Measurements from ENCODE around the gene NIFK.
A peak's percentile ranks its signal among the peaks of the same experiment; 100 is the strongest.

Gene NIFK

GRCh38 chr2:121736462-121737336, at the start of gene NIFK:
Gene NIFK, minus strand, starts transcription at chr2:121736875. Its CDS starts 25 bp downstream, at chr2:121736850.
- peak; percentile 97 for DNase-seq (ENCODE audit: low read depth)

- DNase-seq (ENCODE audit: low read depth), result no peak
Measured at GRCh38 chr2:121783180-121783579, 46.5 kb upstream of the NIFK start.

- DNase-seq (ENCODE audit: low read depth), result no peak
Measured at GRCh38 chr2:121778741-121779487, 42.2 kb upstream of the NIFK start.

- peak; percentile 85 for DNase-seq (ENCODE audit: low read depth)
Measured at GRCh38 chr2:121777699-121778058, 41.0 kb upstream of the NIFK start.

GRCh38 chr2:121776885-121777698, 40.4 kb upstream of the NIFK start:
- no peak for DNase-seq (ENCODE audit: low read depth)

- DNase-seq (ENCODE audit: low read depth), result no peak
Measured at GRCh38 chr2:121776361-121776760, 39.7 kb upstream of the NIFK start.

GRCh38 chr2:121774235-121774634, 37.6 kb upstream of the NIFK start:
- DNase-seq (ENCODE audit: low read depth), result no peak

- no peak for DNase-seq (ENCODE audit: low read depth)
Measured at GRCh38 chr2:121771976-121772742, 35.5 kb upstream of the NIFK start.

GRCh38 chr2:121768143-121768755, 31.6 kb upstream of the NIFK start:
- DNase-seq (ENCODE audit: low read depth), result no peak

GRCh38 chr2:121766624-121767023, 29.9 kb upstream of the NIFK start:
- DNase-seq (ENCODE audit: low read depth), result no peak

- DNase-seq (ENCODE audit: low read depth), result no peak
Measured at GRCh38 chr2:121764681-121765228, 28.1 kb upstream of the NIFK start.

GRCh38 chr2:121755237-121756111, 18.8 kb upstream of the NIFK start, which contains the start of gene TSN:
Gene TSN, plus strand, starts transcription at chr2:121755651. Its CDS starts 129 bp downstream, at chr2:121755780.
- peak; percentile 97 for DNase-seq (ENCODE audit: low read depth)

GRCh38 chr2:121754851-121755236, 18.2 kb upstream of the NIFK start:
- no peak for DNase-seq (ENCODE audit: low read depth)

- DNase-seq (ENCODE audit: low read depth), result peak; percentile 49
Measured at GRCh38 chr2:121748202-121748601, 11.5 kb upstream of the NIFK start.

GRCh38 chr2:121746071-121746578, 9.4 kb upstream of the NIFK start:
- no peak for DNase-seq (ENCODE audit: low read depth)

GRCh38 chr2:121741450-121741849, 4.8 kb upstream of the NIFK start:
- no peak for DNase-seq (ENCODE audit: low read depth)

- no peak for DNase-seq (ENCODE audit: low read depth)
Measured at GRCh38 chr2:121740973-121741372, 4.3 kb upstream of the NIFK start.

GRCh38 chr2:121736140-121736461, 574 bp downstream of the NIFK start:
- no peak for DNase-seq (ENCODE audit: low read depth)

GRCh38 chr2:121735518-121736074, 1.1 kb downstream of the NIFK start:
- DNase-seq (ENCODE audit: low read depth), result peak; percentile 20
